ENCODE data around the gene BCL2L12. TPM values are rescaled to one million over a fixed set of nuclear protein-coding genes. Genes with fewer than 3 reads are reported as not detected.

The BCL2L12 gene
- polyA plus RNA-seq, 1 of the 3 experiments (the other 2 are of a cell fraction), result 27.9 TPM

GRCh38 chr19:49687150-49687549 lies 21.4 kb downstream of the BCL2L12 start:
- TF ChIP-seq MAX (IDR thresholded peaks at IDR 0.05; ENCODE audit: low read depth) (no peak), YY1 (IDR thresholded peaks at IDR 0.05; ENCODE audit: low read depth) (no peak), POLR2AphosphoS5 (IDR thresholded peaks at IDR 0.05; ENCODE audit: low read depth, low read length) (no peak), SMC3 (IDR thresholded peaks at IDR 0.05; ENCODE audit: low read depth, low read length) (no peak), TAF1 (IDR thresholded peaks at IDR 0.05; ENCODE audit: borderline replicate concordance, low read depth, low read length) (no peak), MEF2A (IDR thresholded peaks at IDR 0.05; ENCODE audit: borderline replicate concordance, low read depth) (no peak), TCF12 (IDR thresholded peaks at IDR 0.05) (no peak), USF2 (IDR thresholded peaks at IDR 0.05; ENCODE audit: borderline replicate concordance, low read depth, low read length) (no peak), RAD21 (IDR thresholded peaks at IDR 0.05; ENCODE audit: low read length) (no peak), NFIC (IDR thresholded peaks at IDR 0.05; ENCODE audit: borderline replicate concordance) (no peak), ELF1 (IDR thresholded peaks at IDR 0.05) (no peak), MXI1 (IDR thresholded peaks at IDR 0.05; ENCODE audit: low read depth, low read length) (no peak), RXRA (IDR thresholded peaks at IDR 0.05; ENCODE audit: borderline replicate concordance, low read depth) (no peak), EZH2phosphoT487 (IDR thresholded peaks at IDR 0.05; ENCODE audit: borderline replicate concordance, low read depth) (no peak), ZBTB33 (IDR thresholded peaks at IDR 0.05; ENCODE audit: borderline replicate concordance, low read depth) (no peak), GABPA (IDR thresholded peaks at IDR 0.05; ENCODE audit: low read depth) (no peak), RCOR1 (IDR thresholded peaks at IDR 0.05; ENCODE audit: low read length) (no peak), FOXM1 (IDR thresholded peaks at IDR 0.05; ENCODE audit: low read depth) (no peak)
- CTCF ChIA-PET, result interaction anchor here (1.0 to 8.0 kb wide), 2 partner anchors 9 to 117 kb away, joined by 3 to 75 read pairs; partner anchors contain the start of gene PRMT1
- no peak for DNase-seq
- H2AFZ ChIP-seq (ENCODE audit: low read depth), result no peak overlapping the region
- no peak overlapping the region for H3K4me3 ChIP-seq (ENCODE audit: low read depth in 2 of 2, low read length in 1 of 2)
- 98% methylated on average over 8 of the region's 12 CpGs for WGBS (ENCODE audit: low lambda C conversion rate)
- POLR2A ChIA-PET, result interaction anchor here (1.5 kb wide), 1 partner anchor 164 kb away, joined by 4 read pairs; the partner anchor contains the start of gene PTOV1
- H3K79me2 ChIP-seq (ENCODE audit: insufficient read depth), result peaks cover 21% of the 10 kb centered on the region
- peaks cover 23 to 49% of the 10 kb centered on the region in 2 experiments for H3K36me3 ChIP-seq (replicated peaks in 1 of 2; ENCODE audit: control insufficient read depth in 1 of 2, insufficient read depth in 2 of 2, low read length in 1 of 2)
- no peak overlapping the region for H3K27ac ChIP-seq (ENCODE audit: low read depth in 2 of 2, low read length in 1 of 2)
- no peaks in the 10 kb centered on the region for H3K27me3 ChIP-seq (ENCODE audit: insufficient read depth)
- no peaks in the 10 kb centered on the region for H3K9me2 ChIP-seq
- no peak overlapping the region for H3K4me2 ChIP-seq
- H3K9ac ChIP-seq, result no peak overlapping the region
- peaks cover 15% of the 10 kb centered on the region for H3F3A ChIP-seq (replicated peaks; ENCODE audit: insufficient read depth)
- H3K4me1 ChIP-seq (ENCODE audit: control insufficient read depth in 1 of 2, insufficient read depth in 2 of 2, low read depth in 1 of 2, low read length in 1 of 2), result peaks cover 6 to 18% of the 10 kb centered on the region in 2 experiments; a peak in 2 of 4 replicates
- no peaks in the 10 kb centered on the region for H3K9me3 ChIP-seq
- H4K20me1 ChIP-seq (ENCODE audit: insufficient read depth), result peaks cover 17% of the 10 kb centered on the region
